HFFc6 (cell line): ENCODE data around the gene NRDE2. TPM values are rescaled to one million over a fixed set of nuclear protein-coding genes. Genes with fewer than 3 reads are reported as not detected.

Source experiments
- DNase-seq: peaks from one replicate; pipeline ENCODE4 v3.0.0-alpha.2; 2018
- H3K27ac Mint-ChIP-seq: 2 replicates; pipeline ENCODE4 v1.8.0; 2020; ENCODE audit warnings: mild to moderate bottlenecking, mixed read lengths
- H3K27me3 Mint-ChIP-seq: 2 replicates; pipeline ENCODE4 v1.8.0; 2021; ENCODE audit warnings: mild to moderate bottlenecking, moderate library complexity, mixed read lengths; ENCODE audit not compliant: insufficient read depth
- H3K36me3 Mint-ChIP-seq: 2 replicates; pipeline ENCODE4 v1.8.0; 2021; ENCODE audit warnings: low read depth, mixed read lengths
- H3K4me1 Mint-ChIP-seq: 2 replicates; pipeline ENCODE4 v1.8.0; 2020; ENCODE audit warnings: low read depth, mixed read lengths
- H3K4me3 Mint-ChIP-seq: 2 replicates; pipeline ENCODE4 v1.8.0; 2020; ENCODE audit warnings: mild to moderate bottlenecking, moderate library complexity, mixed read lengths
- H3K9me3 Mint-ChIP-seq: 2 replicates; pipeline ENCODE4 v1.8.0; 2020; ENCODE audit warnings: mild to moderate bottlenecking, mixed read lengths
- CTCF ChIP-seq: fragments of 200-600 bp; sonication (generic); IDR thresholded peaks from 2 replicates; pipeline ENCODE4 v1.5.0; 2021; ENCODE audit warnings: antibody characterized with exemption, mild to moderate bottlenecking
- total RNA-seq, 6 experiments: library from RNA; stranded (reverse); fragmentation: NEBNext Ultra II Directional; extraction: Animal tissue kit (Norgen Biotek cat#: 25700); gene quantifications; 2 replicates in 1 of 6; 3 replicates in 5 of 6; pipeline ENCODE4 v1.2.3, GENCODE V29; 2021

The NRDE2 gene
- total RNA-seq, 6 experiments from 2014 or later, result 7.9 to 12.1 (median 9.8) TPM

- Mint-ChIP-seq H3K36me3 (peaks cover 17% of the 10 kb centered on the region), H3K27ac (peak overlapping the region; percentile 77)
Observed at GRCh38 chr14:90275458-90275814, 56.3 kb downstream of the NRDE2 start.

GRCh38 chr14:90274808-90275457, 56.8 kb downstream of the NRDE2 start:
- no peak for TF ChIP-seq CTCF
- Mint-ChIP-seq H3K27me3 (peaks cover 2% of the 10 kb centered on the region), H3K36me3 (peaks cover 22% of the 10 kb centered on the region), H3K27ac (peak overlapping the region; percentile 77), H3K4me1 (peaks cover 25% of the 10 kb centered on the region), H3K9me3 (no peaks in the 10 kb centered on the region), H3K4me3 (no peak overlapping the region)
- DNase-seq, result peak; percentile 37

More at GRCh38 chr14:90275458-90275814, 56.3 kb downstream of the NRDE2 start:
- TF ChIP-seq CTCF, result no peak
- H3K4me1 Mint-ChIP-seq, result peaks cover 27% of the 10 kb centered on the region
- no peak for DNase-seq
- peaks cover 2% of the 10 kb centered on the region for H3K27me3 Mint-ChIP-seq
- no peaks in the 10 kb centered on the region for H3K9me3 Mint-ChIP-seq
- H3K4me3 Mint-ChIP-seq, result no peak overlapping the region

- H3K36me3 Mint-ChIP-seq, result peaks cover 30% of the 10 kb centered on the region
- no peak for TF ChIP-seq CTCF
- peak overlapping the region; percentile 77 for H3K27ac Mint-ChIP-seq
- DNase-seq, result no peak
- H3K27me3 Mint-ChIP-seq, result peaks cover 2% of the 10 kb centered on the region
- no peak overlapping the region for H3K4me3 Mint-ChIP-seq
- H3K4me1 Mint-ChIP-seq, result peaks cover 25% of the 10 kb centered on the region
- H3K9me3 Mint-ChIP-seq, result no peaks in the 10 kb centered on the region
Observed at GRCh38 chr14:90274019-90274418, 57.7 kb downstream of the NRDE2 start.

- no peak for DNase-seq
- peaks cover 2% of the 10 kb centered on the region for H3K27me3 Mint-ChIP-seq
- peaks cover 25% of the 10 kb centered on the region for H3K4me1 Mint-ChIP-seq
- no peak overlapping the region for H3K4me3 Mint-ChIP-seq
- no peak for TF ChIP-seq CTCF
- H3K36me3 Mint-ChIP-seq, result peaks cover 34% of the 10 kb centered on the region
- H3K27ac Mint-ChIP-seq, result peak overlapping the region; percentile 77; the same call in 1 of the 2 replicates
- H3K9me3 Mint-ChIP-seq, result no peaks in the 10 kb centered on the region
Observed at GRCh38 chr14:90273532-90273931, 58.2 kb downstream of the NRDE2 start.

- H3K27me3 Mint-ChIP-seq, result peaks cover 2% of the 10 kb centered on the region
- peaks cover 25% of the 10 kb centered on the region for H3K4me1 Mint-ChIP-seq
- H3K36me3 Mint-ChIP-seq, result peaks cover 38% of the 10 kb centered on the region
- no peak overlapping the region for H3K4me3 Mint-ChIP-seq
- no peaks in the 10 kb centered on the region for H3K9me3 Mint-ChIP-seq
- no peak overlapping the region for H3K27ac Mint-ChIP-seq
- no peak for DNase-seq
- no peak for TF ChIP-seq CTCF
Observed at GRCh38 chr14:90272523-90272922, 59.2 kb downstream of the NRDE2 start.
